PC-9 (cell line): ENCODE measurements around the gene APRT. TPM values are rescaled to one million over a fixed set of nuclear protein-coding genes. Genes with fewer than 3 reads are reported as not detected.

ENCODE experiments used
- BruUV-seq: library from RNA; stranded (reverse); fragments of 400-500 nt; replicated peaks from 2 replicates; lab custom pipeline; 2021; lab: Mats Ljungman, UMichigan
- CTCF ChIA-PET: fragments of 300-600 bp; sonication (Branson Sonifier 250); formaldehyde crosslinking; loops from one replicate; lab custom pipeline; 2022; ENCODE audit warnings: antibody characterized with exemption; lab: Charles Lee
- POLR2A ChIA-PET: fragments of 300-600 bp; sonication (Branson Sonifier 250); formaldehyde crosslinking; loops from one replicate; lab custom pipeline; 2022; ENCODE audit warnings: antibody characterized with exemption; ENCODE audit not compliant: unreplicated experiment; lab: Charles Lee
- DNase-seq, 2 experiments: peaks; one replicate each; pipeline versions ENCODE4 v3.0.0 to v3.0.0-alpha.2; 2015 to 2022; ENCODE audit warnings: mixed read lengths in 1 of 2
- H2AFZ ChIP-seq: fragments of 200-600 bp; sonication (generic); 2 replicates; pipeline ENCODE4 v1.8.1; 2017; ENCODE audit warnings: antibody characterized with exemption
- H3F3A ChIP-seq: fragments of 200-600 bp; sonication (generic); 2 replicates; pipeline ENCODE4 v1.8.1; 2017; ENCODE audit warnings: antibody characterized with exemption, mild to moderate bottlenecking, low read depth; ENCODE audit not compliant: insufficient read depth
- H3K27ac ChIP-seq: fragments of 200-600 bp; sonication (generic); 2 replicates; pipeline ENCODE4 v1.6.1; 2016; ENCODE audit warnings: mixed run types
- H3K27me3 ChIP-seq: fragments of 200-600 bp; sonication (generic); 2 replicates; pipeline ENCODE4 v1.6.1; 2016; ENCODE audit warnings: low read depth, mixed run types; ENCODE audit not compliant: insufficient read depth
- H3K36me3 ChIP-seq: fragments of 200-600 bp; sonication (generic); 2 replicates; pipeline ENCODE4 v1.6.1; 2016; ENCODE audit warnings: low read depth, mixed run types
- H3K4me1 ChIP-seq: fragments of 200-600 bp; sonication (generic); replicated peaks from 2 replicates; pipeline ENCODE4 v1.6.1; 2016; ENCODE audit warnings: mixed run types; ENCODE audit not compliant: insufficient read depth
- H3K4me2 ChIP-seq: fragments of 200-600 bp; sonication (generic); 2 replicates; pipeline ENCODE4 v1.6.1; 2017; ENCODE audit warnings: mixed run types
- H3K4me3 ChIP-seq: fragments of 200-600 bp; sonication (generic); 2 replicates; pipeline ENCODE4 v1.6.1; 2016; ENCODE audit warnings: mixed run types
- H3K79me2 ChIP-seq: fragments of 200-600 bp; sonication (generic); 2 replicates; pipeline ENCODE4 v1.6.1; 2017; ENCODE audit warnings: low read depth, mixed run types
- H3K9me2 ChIP-seq: fragments of 200-600 bp; sonication (generic); 2 replicates; pipeline ENCODE4 v1.8.1; 2017; ENCODE audit warnings: mild to moderate bottlenecking; ENCODE audit not compliant: insufficient read depth
- H3K9me3 ChIP-seq: fragments of 200-600 bp; sonication (generic); 2 replicates; pipeline ENCODE4 v1.8.1; 2016; ENCODE audit warnings: low read depth; ENCODE audit not compliant: insufficient read depth
- H4K20me1 ChIP-seq: fragments of 200-600 bp; sonication (generic); 2 replicates; pipeline ENCODE4 v1.8.1; 2017; ENCODE audit not compliant: insufficient read depth
- EZH2 ChIP-seq: fragments of 200-600 bp; sonication (generic); IDR thresholded peaks from 2 replicates; pipeline ENCODE4 v1.8.0; 2017; ENCODE audit warnings: antibody characterized with exemption, low read depth
- intact Hi-C: fragments of 100-400 bp; cut with micrococcal nuclease; formaldehyde crosslinking; loops from one replicate; pipeline ENCODE4 v1.10.0; 2022; ENCODE audit not compliant: unreplicated experiment
- total RNA-seq: library from RNA; stranded (reverse); gene quantifications from 2 replicates; pipeline ENCODE4 v1.2.3, GENCODE V29; 2021
- TF ChIP-seq, protein P1 (sequence below): fragments of 200-600 bp; sonication (generic); conservative IDR thresholded peaks from 2 replicates; pipeline ENCODE4 v1.6.1; 2017; ENCODE audit warnings: mixed run types, antibody characterized with exemption, mild to moderate bottlenecking, moderate library complexity

Gene APRT
- total RNA-seq, 1 experiment from 2014 or later: 213 TPM

DNA sequence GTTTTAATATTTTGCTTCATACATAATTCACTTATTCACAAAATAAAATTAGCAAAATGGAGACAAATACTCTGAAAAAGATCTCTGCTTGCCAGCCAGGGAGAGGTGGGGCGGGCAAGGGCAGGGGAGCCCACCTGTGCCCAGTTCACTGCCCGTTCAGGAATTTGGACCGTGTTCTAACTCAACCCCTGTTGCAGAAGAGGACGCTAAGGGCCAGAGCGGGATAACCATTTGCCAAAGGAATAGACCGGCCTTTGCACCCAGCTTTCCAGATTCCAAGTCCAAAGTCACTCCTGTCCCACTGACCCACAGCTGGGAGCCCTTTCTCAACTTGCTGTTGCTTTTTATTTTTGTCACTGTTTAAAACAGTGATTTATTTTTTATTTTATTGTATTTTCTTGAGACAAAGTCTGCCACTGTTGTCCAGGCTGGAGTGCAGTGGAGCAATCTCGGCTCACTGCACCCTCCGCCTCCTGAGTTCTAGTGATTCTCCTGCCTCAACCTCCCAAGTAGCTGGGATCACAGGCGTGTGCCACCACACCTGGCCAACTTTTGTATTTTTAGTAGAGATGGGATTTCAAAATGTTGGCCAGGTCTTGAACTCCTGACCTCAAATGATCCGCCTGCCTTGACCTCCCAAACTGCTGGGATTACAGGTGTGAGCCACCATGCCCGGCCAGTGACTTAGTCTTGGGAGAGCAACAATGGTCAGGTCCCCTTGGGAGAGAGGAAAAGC lies 24.0 kb downstream of the APRT start:
- Histone ChIP-seq H3K27ac (no peak overlapping the region), H3K36me3 (no peaks in the 10 kb centered on the region), H2AFZ (no peak overlapping the region), H3K4me2 (no peak overlapping the region), H4K20me1 (peaks cover 8% of the 10 kb centered on the region), H3K4me3 (no peak overlapping the region), H3F3A (peaks cover 22% of the 10 kb centered on the region), H3K4me1 (peaks cover 7% of the 10 kb centered on the region), H3K79me2 (peaks cover 18% of the 10 kb centered on the region), H3K9me2 (no peaks in the 10 kb centered on the region), H3K27me3 (no peaks in the 10 kb centered on the region), H3K9me3 (no peaks in the 10 kb centered on the region)
- no peak for DNase-seq
- POLR2A ChIA-PET: interaction anchor here (0.6 kb wide), 1 partner anchor 14 kb away, joined by 4 read pairs; no protein-coding TSS in a partner anchor
- no peak for TF ChIP-seq EZH2
- TF ChIP-seq, protein P1, sequence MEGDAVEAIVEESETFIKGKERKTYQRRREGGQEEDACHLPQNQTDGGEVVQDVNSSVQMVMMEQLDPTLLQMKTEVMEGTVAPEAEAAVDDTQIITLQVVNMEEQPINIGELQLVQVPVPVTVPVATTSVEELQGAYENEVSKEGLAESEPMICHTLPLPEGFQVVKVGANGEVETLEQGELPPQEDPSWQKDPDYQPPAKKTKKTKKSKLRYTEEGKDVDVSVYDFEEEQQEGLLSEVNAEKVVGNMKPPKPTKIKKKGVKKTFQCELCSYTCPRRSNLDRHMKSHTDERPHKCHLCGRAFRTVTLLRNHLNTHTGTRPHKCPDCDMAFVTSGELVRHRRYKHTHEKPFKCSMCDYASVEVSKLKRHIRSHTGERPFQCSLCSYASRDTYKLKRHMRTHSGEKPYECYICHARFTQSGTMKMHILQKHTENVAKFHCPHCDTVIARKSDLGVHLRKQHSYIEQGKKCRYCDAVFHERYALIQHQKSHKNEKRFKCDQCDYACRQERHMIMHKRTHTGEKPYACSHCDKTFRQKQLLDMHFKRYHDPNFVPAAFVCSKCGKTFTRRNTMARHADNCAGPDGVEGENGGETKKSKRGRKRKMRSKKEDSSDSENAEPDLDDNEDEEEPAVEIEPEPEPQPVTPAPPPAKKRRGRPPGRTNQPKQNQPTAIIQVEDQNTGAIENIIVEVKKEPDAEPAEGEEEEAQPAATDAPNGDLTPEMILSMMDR: no peak
- CTCF ChIA-PET: interaction anchor here (2.0 kb wide), 1 partner anchor 51 kb away, joined by 6 read pairs; no protein-coding TSS in a partner anchor
- no TSS peak for BruUV-seq
- intact Hi-C loops: no loop called here

DNA sequence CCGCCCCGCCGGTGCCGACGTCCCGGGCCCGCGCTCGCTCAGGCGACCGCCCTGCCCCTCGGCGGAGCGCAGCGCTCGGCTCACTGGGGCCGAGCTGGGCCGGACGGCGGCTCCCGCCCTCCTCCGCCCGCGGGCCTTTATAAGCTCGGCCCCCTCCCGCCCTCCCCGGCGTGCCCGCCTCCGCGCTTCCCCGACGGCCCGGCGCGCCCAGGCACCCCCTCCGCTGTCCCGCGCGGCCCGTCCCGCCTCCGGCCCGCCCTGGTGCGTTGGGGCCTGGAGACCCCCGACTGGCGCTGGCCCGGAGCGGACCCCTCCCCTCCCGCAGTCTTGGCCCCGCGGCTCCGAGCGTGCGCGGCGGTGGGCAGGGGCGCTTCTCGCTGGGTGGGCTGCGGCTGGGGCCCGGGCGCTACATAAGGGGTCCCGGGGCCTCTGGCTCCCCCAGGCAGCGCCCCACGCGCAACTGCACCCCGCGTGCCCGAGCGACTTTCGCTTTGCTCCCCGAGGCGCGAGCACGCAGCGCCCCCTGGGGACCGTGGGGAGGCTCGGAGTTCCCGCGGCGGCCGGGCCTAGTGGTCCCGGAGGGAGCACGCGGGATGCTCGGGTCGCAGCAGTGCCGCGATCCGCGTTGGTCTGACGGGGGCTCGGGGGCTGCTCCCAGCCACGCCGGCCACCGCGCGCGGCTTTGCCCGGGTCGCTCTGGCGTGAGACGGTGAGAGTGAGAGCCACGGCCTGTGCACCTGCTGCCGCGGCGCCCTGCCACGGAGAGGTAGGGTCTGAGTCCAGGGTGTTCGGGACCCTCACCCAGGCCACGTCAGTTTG lies 26.4 kb downstream of the APRT start, which contains the start of gene PIEZO1:
Gene PIEZO1, minus strand, starts transcription at position 115 of the 819 bp plus-strand sequence. CDS start 256 bp downstream, outside the sequence.
- POLR2A ChIA-PET: interaction anchor here (0.6 to 0.8 kb wide), 6 partner anchors 16 to 916 kb away, joined by 3 to 5 read pairs (median 4); partner anchors contain the start of genes MVD and SLC7A5

More for the DNA sequence above, 26.4 kb downstream of the APRT start, which contains the start of gene PIEZO1:
- BruUV-seq: no TSS peak
- Histone ChIP-seq H3K36me3 (no peaks in the 10 kb centered on the region), H3K27me3 (no peaks in the 10 kb centered on the region), H3K79me2 (peaks cover 42% of the 10 kb centered on the region), H3K27ac (peak within 1 kb of the TSS; percentile 74), H3K4me3 (peak within 1 kb of the TSS; percentile 71), H3F3A (peaks cover 41% of the 10 kb centered on the region), H3K4me1 (peaks cover 31% of the 10 kb centered on the region), H3K9me2 (no peaks in the 10 kb centered on the region), H4K20me1 (peaks cover 32% of the 10 kb centered on the region), H2AFZ (peak within 1 kb of the TSS; percentile 71; the same call in 1 of the 2 replicates), H3K9me3 (no peaks in the 10 kb centered on the region), H3K4me2 (peak within 1 kb of the TSS; percentile 76)
- TF ChIP-seq, protein P1: peak; percentile 87
- TF ChIP-seq EZH2: no peak
- intact Hi-C loops: loop anchor here (1.0 kb wide), 1 partner anchor 48 kb away; no protein-coding TSS in a partner anchor
- CTCF ChIA-PET: interaction anchor here (0.6 to 2.7 kb wide), 4 partner anchors 30 to 49 kb away, joined by 4 to 20 read pairs (median 6); no protein-coding TSS in a partner anchor
- DNase-seq: peak in 1 of 2 experiments; percentile 71
